Panc1 (cell line): ENCODE measurements around the gene ATP5IF1.

Experiments
- POLR2AphosphoS5 ChIP-seq: IDR thresholded peaks from 2 replicates; pipeline ENCODE4 v1.6.1; 2012; ENCODE audit warnings: mild to moderate bottlenecking, low read depth, low read length, moderate library complexity
- TCF7L2 ChIP-seq: IDR thresholded peaks from 2 replicates; pipeline ENCODE4 v1.6.1; 2011; ENCODE audit warnings: mild to moderate bottlenecking, low read depth, low read length, inconsistent platforms
- TF ChIP-seq, protein P1 (sequence below): fragments of 450-650 bp; IDR thresholded peaks from 2 replicates; pipeline ENCODE4 v1.5.1; 2017; ENCODE audit warnings: mild to moderate bottlenecking
- TF ChIP-seq, protein P2 (sequence below), 2 experiments: IDR thresholded peaks; 2 replicates each; pipeline ENCODE4 v1.6.1; 2011 to 2012; ENCODE audit warnings: low read depth in 2 of 2, control low read depth in 1 of 2, low read length in 1 of 2, mild to moderate bottlenecking in 1 of 2, moderate library complexity in 1 of 2; ENCODE audit not compliant: insufficient read depth in 1 of 2

DNA sequence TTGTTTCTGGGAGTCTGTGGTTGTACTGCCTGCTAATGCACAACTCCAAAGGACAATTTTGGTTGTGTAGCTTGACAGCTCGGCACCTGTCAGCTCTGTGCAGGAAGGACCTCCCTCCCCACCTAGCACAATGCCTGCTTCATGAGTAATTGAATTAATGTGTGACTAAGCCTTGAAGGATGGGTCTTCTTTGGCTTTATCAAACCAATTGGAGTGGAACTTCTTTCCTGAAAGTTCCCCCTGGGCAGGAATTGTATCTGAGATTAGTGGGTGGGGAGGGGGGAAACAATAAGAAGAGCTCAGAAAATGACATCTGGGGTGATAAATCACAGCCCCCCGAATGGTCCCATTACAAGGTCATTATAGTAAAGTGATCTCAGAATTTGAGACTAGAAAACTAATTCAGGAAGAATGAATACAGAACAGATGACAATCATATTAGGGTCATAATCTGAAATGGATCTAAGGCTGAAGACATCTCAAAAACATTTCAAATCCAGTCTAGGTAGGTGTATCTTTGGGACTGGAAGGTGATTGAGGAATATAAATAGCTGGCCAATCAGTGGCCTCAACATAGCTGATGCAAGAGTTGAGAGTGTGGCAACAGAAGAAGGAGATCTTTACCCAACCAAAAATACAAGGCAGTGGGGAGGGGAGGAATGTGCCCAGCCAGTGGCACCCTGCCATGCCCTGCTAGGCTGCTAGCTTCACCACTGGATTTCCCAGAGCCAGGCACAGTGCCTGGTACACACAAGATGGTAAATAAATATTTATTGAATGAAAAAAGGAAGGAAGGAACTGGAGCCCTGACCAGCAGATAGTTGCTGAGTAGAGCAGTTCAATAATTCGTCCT is 13.3 kb downstream of the ATP5IF1 start:
- TF ChIP-seq, protein P1, sequence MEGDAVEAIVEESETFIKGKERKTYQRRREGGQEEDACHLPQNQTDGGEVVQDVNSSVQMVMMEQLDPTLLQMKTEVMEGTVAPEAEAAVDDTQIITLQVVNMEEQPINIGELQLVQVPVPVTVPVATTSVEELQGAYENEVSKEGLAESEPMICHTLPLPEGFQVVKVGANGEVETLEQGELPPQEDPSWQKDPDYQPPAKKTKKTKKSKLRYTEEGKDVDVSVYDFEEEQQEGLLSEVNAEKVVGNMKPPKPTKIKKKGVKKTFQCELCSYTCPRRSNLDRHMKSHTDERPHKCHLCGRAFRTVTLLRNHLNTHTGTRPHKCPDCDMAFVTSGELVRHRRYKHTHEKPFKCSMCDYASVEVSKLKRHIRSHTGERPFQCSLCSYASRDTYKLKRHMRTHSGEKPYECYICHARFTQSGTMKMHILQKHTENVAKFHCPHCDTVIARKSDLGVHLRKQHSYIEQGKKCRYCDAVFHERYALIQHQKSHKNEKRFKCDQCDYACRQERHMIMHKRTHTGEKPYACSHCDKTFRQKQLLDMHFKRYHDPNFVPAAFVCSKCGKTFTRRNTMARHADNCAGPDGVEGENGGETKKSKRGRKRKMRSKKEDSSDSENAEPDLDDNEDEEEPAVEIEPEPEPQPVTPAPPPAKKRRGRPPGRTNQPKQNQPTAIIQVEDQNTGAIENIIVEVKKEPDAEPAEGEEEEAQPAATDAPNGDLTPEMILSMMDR: no peak
- TF ChIP-seq, protein P2, sequence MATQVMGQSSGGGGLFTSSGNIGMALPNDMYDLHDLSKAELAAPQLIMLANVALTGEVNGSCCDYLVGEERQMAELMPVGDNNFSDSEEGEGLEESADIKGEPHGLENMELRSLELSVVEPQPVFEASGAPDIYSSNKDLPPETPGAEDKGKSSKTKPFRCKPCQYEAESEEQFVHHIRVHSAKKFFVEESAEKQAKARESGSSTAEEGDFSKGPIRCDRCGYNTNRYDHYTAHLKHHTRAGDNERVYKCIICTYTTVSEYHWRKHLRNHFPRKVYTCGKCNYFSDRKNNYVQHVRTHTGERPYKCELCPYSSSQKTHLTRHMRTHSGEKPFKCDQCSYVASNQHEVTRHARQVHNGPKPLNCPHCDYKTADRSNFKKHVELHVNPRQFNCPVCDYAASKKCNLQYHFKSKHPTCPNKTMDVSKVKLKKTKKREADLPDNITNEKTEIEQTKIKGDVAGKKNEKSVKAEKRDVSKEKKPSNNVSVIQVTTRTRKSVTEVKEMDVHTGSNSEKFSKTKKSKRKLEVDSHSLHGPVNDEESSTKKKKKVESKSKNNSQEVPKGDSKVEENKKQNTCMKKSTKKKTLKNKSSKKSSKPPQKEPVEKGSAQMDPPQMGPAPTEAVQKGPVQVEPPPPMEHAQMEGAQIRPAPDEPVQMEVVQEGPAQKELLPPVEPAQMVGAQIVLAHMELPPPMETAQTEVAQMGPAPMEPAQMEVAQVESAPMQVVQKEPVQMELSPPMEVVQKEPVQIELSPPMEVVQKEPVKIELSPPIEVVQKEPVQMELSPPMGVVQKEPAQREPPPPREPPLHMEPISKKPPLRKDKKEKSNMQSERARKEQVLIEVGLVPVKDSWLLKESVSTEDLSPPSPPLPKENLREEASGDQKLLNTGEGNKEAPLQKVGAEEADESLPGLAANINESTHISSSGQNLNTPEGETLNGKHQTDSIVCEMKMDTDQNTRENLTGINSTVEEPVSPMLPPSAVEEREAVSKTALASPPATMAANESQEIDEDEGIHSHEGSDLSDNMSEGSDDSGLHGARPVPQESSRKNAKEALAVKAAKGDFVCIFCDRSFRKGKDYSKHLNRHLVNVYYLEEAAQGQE (IDR thresholded peaks at IDR 0.05; ENCODE audit: insufficient read depth in 1 of 2, low read depth in 2 of 2, low read length in 1 of 2): no peak
- TF ChIP-seq POLR2AphosphoS5 (no peak; the same call in 1 of the 2 replicates), TCF7L2 (no peak)
